Measurements from ENCODE around the gene PCSK6.

PCSK6 gene

DNA sequence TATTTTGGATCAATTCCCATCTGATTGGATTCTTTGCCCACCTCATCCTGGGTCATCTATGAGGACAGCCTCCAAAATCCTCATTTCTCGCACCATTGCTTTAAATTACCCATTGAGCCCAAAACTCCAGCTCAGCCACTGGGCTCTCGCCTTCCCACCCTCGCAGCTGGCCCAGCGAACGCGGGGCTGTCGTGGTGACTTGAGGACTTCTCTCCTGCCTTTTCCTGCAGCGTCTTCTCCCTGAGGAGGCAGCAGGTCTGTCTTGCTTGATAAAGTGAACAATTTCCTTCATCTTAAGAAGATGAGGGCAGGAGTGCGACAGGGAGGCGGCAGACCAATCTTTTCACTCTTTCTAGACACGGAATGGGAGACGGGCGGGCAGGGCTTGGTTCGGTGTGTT is 161.5 kb downstream of the PCSK6 start:
- Histone ChIP-seq H3K79me2 (ENCODE audit: control insufficient read depth, low read length) (no peaks in the 10 kb centered on the region), H3K9me2 (replicated peaks; ENCODE audit: control insufficient read depth, low read length) (no peaks in the 10 kb centered on the region), H3K4me1 (ENCODE audit: control insufficient read depth, low read length) (no peaks in the 10 kb centered on the region), H3K9me3 (ENCODE audit: control insufficient read depth, insufficient read depth, low read length) (peaks cover 11% of the 10 kb centered on the region; the same call in 1 of the 2 replicates), H3K27ac (ENCODE audit: low read depth, low read length) (no peak overlapping the region), H3K4me3 (ENCODE audit: low read length) (no peak overlapping the region), H3K27me3 (ENCODE audit: control insufficient read depth, low read length) (no peaks in the 10 kb centered on the region), H4K20me1 (ENCODE audit: control insufficient read depth, insufficient read depth, low read depth, low read length) (no peaks in the 10 kb centered on the region), H3K4me2 (ENCODE audit: low read length) (no peak overlapping the region), H3K36me3 (ENCODE audit: control insufficient read depth, low read length) (no peaks in the 10 kb centered on the region), H3F3A (ENCODE audit: control insufficient read depth, insufficient read depth) (no peaks in the 10 kb centered on the region)
- TF ChIP-seq, protein P1, sequence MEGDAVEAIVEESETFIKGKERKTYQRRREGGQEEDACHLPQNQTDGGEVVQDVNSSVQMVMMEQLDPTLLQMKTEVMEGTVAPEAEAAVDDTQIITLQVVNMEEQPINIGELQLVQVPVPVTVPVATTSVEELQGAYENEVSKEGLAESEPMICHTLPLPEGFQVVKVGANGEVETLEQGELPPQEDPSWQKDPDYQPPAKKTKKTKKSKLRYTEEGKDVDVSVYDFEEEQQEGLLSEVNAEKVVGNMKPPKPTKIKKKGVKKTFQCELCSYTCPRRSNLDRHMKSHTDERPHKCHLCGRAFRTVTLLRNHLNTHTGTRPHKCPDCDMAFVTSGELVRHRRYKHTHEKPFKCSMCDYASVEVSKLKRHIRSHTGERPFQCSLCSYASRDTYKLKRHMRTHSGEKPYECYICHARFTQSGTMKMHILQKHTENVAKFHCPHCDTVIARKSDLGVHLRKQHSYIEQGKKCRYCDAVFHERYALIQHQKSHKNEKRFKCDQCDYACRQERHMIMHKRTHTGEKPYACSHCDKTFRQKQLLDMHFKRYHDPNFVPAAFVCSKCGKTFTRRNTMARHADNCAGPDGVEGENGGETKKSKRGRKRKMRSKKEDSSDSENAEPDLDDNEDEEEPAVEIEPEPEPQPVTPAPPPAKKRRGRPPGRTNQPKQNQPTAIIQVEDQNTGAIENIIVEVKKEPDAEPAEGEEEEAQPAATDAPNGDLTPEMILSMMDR (IDR thresholded peaks at IDR 0.05; ENCODE audit: low read depth, low read length, poor library complexity, severe bottlenecking), result no peak
- no peak for TF ChIP-seq EZH2phosphoT487 (IDR thresholded peaks at IDR 0.05; ENCODE audit: borderline replicate concordance, low read length)

DNA sequence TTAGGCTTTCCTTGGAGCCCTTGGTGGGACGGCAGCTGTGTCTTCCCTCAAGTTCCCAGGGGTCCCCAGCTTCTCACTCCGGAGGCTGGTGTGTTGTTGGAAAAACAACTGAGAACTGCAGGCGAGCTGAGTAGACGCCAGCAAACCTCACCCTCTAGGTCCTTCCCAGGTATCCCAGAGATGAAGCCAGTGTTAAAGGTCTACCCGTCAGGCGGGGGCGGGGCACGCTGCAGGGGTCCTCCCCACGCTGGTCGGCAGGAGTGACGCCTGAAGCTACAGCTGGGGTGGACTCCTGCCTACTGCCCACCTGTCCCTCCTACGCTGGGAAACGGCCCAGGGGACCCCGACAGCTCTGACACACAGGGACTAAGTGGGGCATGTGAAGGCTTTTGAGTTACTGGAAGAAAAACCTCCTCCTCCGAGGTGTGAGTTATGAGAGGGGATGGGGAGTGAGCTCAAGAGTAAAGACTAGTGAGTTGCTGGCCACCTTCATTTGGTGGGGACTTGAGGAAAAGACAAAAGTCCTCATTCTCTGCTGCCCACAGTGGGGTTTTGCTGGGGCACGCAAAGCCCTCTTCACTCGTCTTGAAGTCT is 162.3 kb downstream of the PCSK6 start:
- no peak overlapping the region for H3K27ac ChIP-seq (ENCODE audit: low read depth, low read length)
- no peaks in the 10 kb centered on the region for H3K4me1 ChIP-seq (ENCODE audit: control insufficient read depth, low read length)

DNA sequence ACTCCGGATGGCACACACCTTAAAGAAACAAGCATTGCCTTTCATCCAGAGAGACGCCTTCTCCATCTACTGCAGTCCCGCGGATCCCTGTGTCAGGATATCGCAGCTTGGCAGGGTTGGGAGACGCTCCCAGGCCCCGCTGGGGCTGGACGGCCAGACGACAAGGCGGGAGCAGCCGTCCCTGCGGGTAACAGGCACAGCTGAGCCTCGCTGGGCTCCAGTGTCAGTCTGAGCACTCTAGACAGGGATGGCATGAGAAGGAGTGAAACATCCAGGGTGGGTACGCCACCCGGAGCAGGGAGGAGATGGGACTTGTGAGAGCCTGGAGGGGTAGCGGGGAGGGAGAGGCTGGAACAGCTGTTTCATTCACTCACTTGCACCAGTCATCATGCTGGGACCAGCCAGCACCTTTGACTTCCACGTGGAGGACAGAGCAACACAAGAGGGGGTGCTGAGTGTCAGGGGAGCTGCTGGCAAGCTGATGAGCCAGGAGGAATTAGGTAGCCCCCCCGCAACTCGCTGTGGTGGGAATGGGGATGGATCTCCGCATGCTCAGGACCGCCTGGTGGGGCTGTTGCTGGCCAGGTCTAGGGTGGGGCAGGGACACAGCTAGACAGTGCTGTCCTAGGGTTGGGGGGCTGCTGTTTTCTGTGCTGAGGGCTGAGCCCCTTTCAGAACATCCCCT is 162.9 kb downstream of the PCSK6 start:
- no peak overlapping the region for H3K27ac ChIP-seq (ENCODE audit: low read depth, low read length)
- no peak overlapping the region for H3K4me2 ChIP-seq (ENCODE audit: low read length)
- H4K20me1 ChIP-seq (ENCODE audit: control insufficient read depth, insufficient read depth, low read depth, low read length), result no peaks in the 10 kb centered on the region
- H3F3A ChIP-seq (ENCODE audit: control insufficient read depth, insufficient read depth), result no peaks in the 10 kb centered on the region
- no peaks in the 10 kb centered on the region for H3K9me3 ChIP-seq (ENCODE audit: control insufficient read depth, insufficient read depth, low read length)
- no peak overlapping the region for H3K4me3 ChIP-seq (ENCODE audit: low read length)
- H3K27me3 ChIP-seq (ENCODE audit: control insufficient read depth, low read length), result no peaks in the 10 kb centered on the region
- no peaks in the 10 kb centered on the region for H3K36me3 ChIP-seq (ENCODE audit: control insufficient read depth, low read length)
- no peaks in the 10 kb centered on the region for H3K79me2 ChIP-seq (ENCODE audit: control insufficient read depth, low read length)
- TF ChIP-seq, protein P1 (IDR thresholded peaks at IDR 0.05; ENCODE audit: low read depth, low read length, poor library complexity, severe bottlenecking), result no peak
- no peak for TF ChIP-seq EZH2phosphoT487 (IDR thresholded peaks at IDR 0.05; ENCODE audit: borderline replicate concordance, low read length)
- no peaks in the 10 kb centered on the region for H3K4me1 ChIP-seq (ENCODE audit: control insufficient read depth, low read length)
- H3K9me2 ChIP-seq (replicated peaks; ENCODE audit: control insufficient read depth, low read length), result no peaks in the 10 kb centered on the region

More for the DNA sequence above, 162.3 kb downstream of the PCSK6 start:
- TF ChIP-seq, protein P1 (IDR thresholded peaks at IDR 0.05; ENCODE audit: low read depth, low read length, poor library complexity, severe bottlenecking), result no peak
- TF ChIP-seq EZH2phosphoT487 (IDR thresholded peaks at IDR 0.05; ENCODE audit: borderline replicate concordance, low read length), result no peak
- H4K20me1 ChIP-seq (ENCODE audit: control insufficient read depth, insufficient read depth, low read depth, low read length), result no peaks in the 10 kb centered on the region
- H3K36me3 ChIP-seq (ENCODE audit: control insufficient read depth, low read length), result no peaks in the 10 kb centered on the region
- no peak overlapping the region for H3K4me2 ChIP-seq (ENCODE audit: low read length)
- no peaks in the 10 kb centered on the region for H3K9me2 ChIP-seq (replicated peaks; ENCODE audit: control insufficient read depth, low read length)
- no peaks in the 10 kb centered on the region for H3K27me3 ChIP-seq (ENCODE audit: control insufficient read depth, low read length)
- peaks cover 3% of the 10 kb centered on the region; the same call in 1 of the 2 replicates for H3K9me3 ChIP-seq (ENCODE audit: control insufficient read depth, insufficient read depth, low read length)
- no peak overlapping the region for H3K4me3 ChIP-seq (ENCODE audit: low read length)
- no peaks in the 10 kb centered on the region for H3F3A ChIP-seq (ENCODE audit: control insufficient read depth, insufficient read depth)
- no peaks in the 10 kb centered on the region for H3K79me2 ChIP-seq (ENCODE audit: control insufficient read depth, low read length)
